K562 (cell line): ENCODE data around the gene CPA4. TPM values are rescaled to one million over a fixed set of nuclear protein-coding genes. Genes with fewer than 3 reads are reported as not detected.

Experiments used
- ATAC-seq: fragments of 200-7000 bp; cut with Tn5 transposase; 3 replicates; pipeline ENCODE4 v1.9.1; 2020; ENCODE audit warnings: moderate library complexity
- BruUV-seq: library from RNA; stranded (reverse); fragments of 400-500 nt; replicated peaks from 2 replicates; lab custom pipeline; 2021; lab: Mats Ljungman, UMichigan
- CTCF ChIA-PET: fragments of 300-600 bp; formaldehyde crosslinking; extraction: SDS; loops from one replicate; lab custom pipeline; 2021; ENCODE audit warnings: low intra/inter-chr PET ratio; lab: Yijun Ruan, JAX
- POLR2A ChIA-PET: fragments of 300-600, 350-650 bp; sonication (Branson Sonifier 250); formaldehyde crosslinking; extraction: SDS; loops from one replicate; lab custom pipeline; 2021; ENCODE audit warnings: antibody characterized with exemption, inconsistent platforms; lab: Yijun Ruan, JAX
- DNase-seq, 4 experiments: peaks; one replicate each; pipeline versions ENCODE4 v3.0.0 to v3.0.0-alpha.2; 2011 to 2018; ENCODE audit warnings: low spot score in 3 of 4, mixed read lengths in 3 of 4; ENCODE audit errors: extremely low read depth in 1 of 4
- FAIRE-seq: peaks from 2 replicates; lab custom pipeline; 2011; peaks lifted over from hg19 to GRCh38; lab: Jason Lieb, UNC
- H2AFZ ChIP-seq: 2 replicates; pipeline ENCODE4 v1.6.0; 2011; ENCODE audit warnings: low read depth, low read length, control low read depth, inconsistent platforms
- H3K27ac ChIP-seq: fragments of 200-600 bp; 3 replicates; pipeline ENCODE4 v1.8.0; 2011; ENCODE audit warnings: low read depth, mild to moderate bottlenecking, control low read depth, inconsistent platforms, low read length, moderate library complexity, mixed read lengths; ENCODE audit errors: extremely low read depth
- H3K27me3 ChIP-seq, 2 experiments: fragments of 300-600 bp in 1 of 2; 2 replicates in 1 of 2; 3 replicates in 1 of 2; pipeline versions ENCODE4 v1.6.0 to v1.8.0; 2011; ENCODE audit warnings: inconsistent platforms in 2 of 2, low read length in 2 of 2, mild to moderate bottlenecking in 1 of 2, mixed read lengths in 1 of 2, moderate library complexity in 1 of 2; ENCODE audit not compliant: control insufficient read depth in 2 of 2, insufficient read depth in 2 of 2
- H3K36me3 ChIP-seq: fragments of 300-600 bp; 3 replicates; pipeline ENCODE4 v1.8.0; 2011; ENCODE audit warnings: mild to moderate bottlenecking, low read length, inconsistent platforms; ENCODE audit not compliant: control insufficient read depth, insufficient read depth
- H3K4me1 ChIP-seq, 2 experiments: fragments of 200-600 bp in 1 of 2; replicated peaks in 1 of 2; 2 replicates in 1 of 2; 3 replicates in 1 of 2; pipeline versions ENCODE4 v1.5.1 to v1.8.0; 2011; ENCODE audit warnings: inconsistent platforms in 2 of 2, low read length in 2 of 2, mild to moderate bottlenecking in 1 of 2, mixed read lengths in 1 of 2, moderate library complexity in 1 of 2; ENCODE audit not compliant: control insufficient read depth in 2 of 2, insufficient read depth in 2 of 2
- H3K4me2 ChIP-seq: 2 replicates; pipeline ENCODE4 v1.6.1; 2011; ENCODE audit warnings: low read length, control low read depth, inconsistent platforms, mixed read lengths; ENCODE audit not compliant: insufficient read depth
- H3K4me3 ChIP-seq: fragments of 200-600 bp; sonication (generic), shearing (Covaris generic); 2 replicates; pipeline ENCODE4 v1.5.1; 2016; ENCODE audit warnings: control low read depth, inconsistent platforms
- H3K79me2 ChIP-seq: fragments of 200-600 bp; 3 replicates; pipeline ENCODE4 v1.8.0; 2011; ENCODE audit warnings: low read length, inconsistent platforms; ENCODE audit not compliant: control insufficient read depth, insufficient read depth
- H3K9ac ChIP-seq, 2 experiments: 2 replicates each; pipeline versions ENCODE4 v1.6.0 to v1.6.1; 2011; ENCODE audit warnings: low read depth in 2 of 2, low read length in 2 of 2, control low read depth in 1 of 2, inconsistent platforms in 1 of 2, mild to moderate bottlenecking in 1 of 2, mixed read lengths in 1 of 2; ENCODE audit not compliant: insufficient read depth in 1 of 2
- H3K9me1 ChIP-seq: one replicate; pipeline ENCODE4 v1.6.0; 2011; ENCODE audit warnings: inconsistent platforms, mild to moderate bottlenecking, low read length, moderate library complexity; ENCODE audit not compliant: control insufficient read depth, insufficient read depth
- H3K9me3 ChIP-seq: replicated peaks from 2 replicates; pipeline ENCODE4 v1.5.1; 2011; ENCODE audit warnings: low read depth, low read length, inconsistent platforms; ENCODE audit not compliant: control insufficient read depth, insufficient read depth
- H4K20me1 ChIP-seq: replicated peaks from 2 replicates; pipeline ENCODE4 v1.6.1; 2011; ENCODE audit warnings: low read length, inconsistent platforms, mixed read lengths; ENCODE audit not compliant: control insufficient read depth, insufficient read depth
- CHD4 ChIP-seq: fragments of 200-600 bp; sonication (generic); IDR thresholded peaks from 3 replicates; pipeline ENCODE4 v1.6.1; 2012; ENCODE audit warnings: low read depth, mild to moderate bottlenecking, mixed read lengths, low read length, inconsistent platforms; ENCODE audit not compliant: insufficient read depth, insufficient replicate concordance, poor library complexity, severe bottlenecking
- ETV1 ChIP-seq: fragments of 450-650 bp; conservative IDR thresholded peaks from 2 replicates; pipeline ENCODE4 v1.6.1; 2016; ENCODE audit warnings: missing genetic modification characterization, control low read depth, low read depth, missing compliant biosample characterization
- FOSL1 ChIP-seq: fragments of 200-800 bp; sonication (Bioruptor generic); conservative IDR thresholded peaks from 2 replicates; pipeline ENCODE4 v1.6.1; 2016; ENCODE audit warnings: missing genetic modification characterization, missing compliant biosample characterization
- ID3 ChIP-seq, 2 experiments: fragments of 250-450 bp in 1 of 2; fragments of 450-650 bp in 1 of 2; sonication (Bioruptor Pico) in 1 of 2; IDR thresholded peaks; 2 replicates each; pipeline versions ENCODE4 v1.6.1 to v1.8.0; 2016 to 2021; ENCODE audit warnings: mild to moderate bottlenecking in 2 of 2, moderate library complexity in 2 of 2, missing compliant biosample characterization in 1 of 2, missing genetic modification characterization in 1 of 2
- KHSRP ChIP-seq: fragments of 450-650 bp; IDR thresholded peaks from 2 replicates; pipeline ENCODE4 v1.6.1; 2017
- MCM3 ChIP-seq: fragments of 450-650 bp; IDR thresholded peaks from 2 replicates; pipeline ENCODE4 v1.6.1; 2016
- MEIS2 ChIP-seq: fragments of 450-650 bp; IDR thresholded peaks from 2 replicates; pipeline ENCODE4 v1.6.1; 2014; ENCODE audit warnings: mild to moderate bottlenecking; ENCODE audit not compliant: partially characterized antibody
- RAD21 ChIP-seq, 2 experiments: fragments of 250-450 bp in 1 of 2; fragments of 450-650 bp in 1 of 2; sonication (Bioruptor Pico) in 1 of 2; formaldehyde crosslinking in 1 of 2; IDR thresholded peaks in 1 of 2; conservative IDR thresholded peaks in 1 of 2; 2 replicates each; pipeline versions ENCODE4 v1.4.0 to v1.8.0; 2020 to 2022; ENCODE audit warnings: mild to moderate bottlenecking in 2 of 2, moderate library complexity in 1 of 2
- SMAD2 ChIP-seq: fragments of 150-350 bp; IDR thresholded peaks from 2 replicates; pipeline ENCODE4 v1.6.1; 2014; ENCODE audit warnings: low read depth, mild to moderate bottlenecking, low read length
- SMAD3 ChIP-seq: fragments of 450-650 bp; formaldehyde crosslinking; conservative IDR thresholded peaks from 2 replicates; pipeline ENCODE4 v1.4.0; 2020; ENCODE audit warnings: mild to moderate bottlenecking
- TEAD1 ChIP-seq, 2 experiments: fragments of 450-650 bp in 1 of 2; sonication (generic) in 1 of 2; formaldehyde crosslinking; IDR thresholded peaks; 2 replicates each; pipeline versions ENCODE4 v1.4.0 to v1.8.0; 2020 to 2022; ENCODE audit warnings: mild to moderate bottlenecking in 2 of 2, missing genetic modification reagents in 1 of 2
- ZNF133 ChIP-seq: fragments of 250-450 bp; sonication (Bioruptor Pico); IDR thresholded peaks from 2 replicates; pipeline ENCODE4 v1.4.0; 2020; ENCODE audit warnings: mild to moderate bottlenecking
- ZNF143 ChIP-seq: sonication (generic); formaldehyde crosslinking; IDR thresholded peaks from 2 replicates; pipeline ENCODE4 v1.9.0; 2022; ENCODE audit warnings: mild to moderate bottlenecking, missing genetic modification reagents
- ZNF830 ChIP-seq: fragments of 250-450 bp; sonication (Bioruptor Pico); IDR thresholded peaks from 2 replicates; pipeline ENCODE4 v1.5.0; 2021; ENCODE audit warnings: mild to moderate bottlenecking
- WGBS: fragments of 100-300 bp; shearing (Covaris generic); methylation state at CpG from one replicate; pipeline ENCODE4 v1.1.6; 2016; ENCODE audit warnings: low coverage, mixed read lengths; ENCODE audit not compliant: insufficient coverage; ENCODE audit errors: missing lambda C conversion rate; 5-methylcytosine and 5-hydroxymethylcytosine counted together
- in situ Hi-C: fragments of 300-500 bp; cut with MboI; formaldehyde crosslinking; loops from 4 replicates; pipeline ENCODE4 v1.15.0; 2018; ENCODE audit warnings: inconsistent platforms, mixed read lengths
- intact Hi-C: fragments of 100-400 bp; cut with micrococcal nuclease; formaldehyde crosslinking; loops from 2 replicates; pipeline ENCODE4 v1.14.2; 2022
- polyA plus RNA-seq, 8 experiments: library from polyadenylated mRNA; depleted of rRNA in 4 of 8; stranded (reverse) in 5 of 8; unstranded in 3 of 8; fragments of >200 nt; fragmentation: Nextera tagmentation in 2 of 8; fragmentation: Illumina TruSeq in 1 of 8; extraction: Ambion mirVana in 2 of 8; extraction: Trizol in 1 of 8; gene quantifications; 2 replicates each; pipeline versions ENCODE4 v1.2.1 to v1.2.3, GENCODE V29; 2011 to 2014; ENCODE audit warnings: inconsistent platforms in 1 of 8, missing spikeins in 1 of 8
- total RNA-seq, 7 experiments: library from RNA; depleted of rRNA in 6 of 7; stranded (reverse); fragments of >200 nt in 6 of 7; fragmentation: Illumina TruSeq in 2 of 7; extraction: Trizol in 2 of 7; gene quantifications; 2 replicates each; pipeline versions ENCODE4 v1.2.1 to v1.2.3, GENCODE V29; 2011 to 2021; ENCODE audit warnings: low replicate concordance in 1 of 7
- TF ChIP-seq, protein P1 (sequence below): sonication (generic); formaldehyde crosslinking; IDR thresholded peaks from 2 replicates; pipeline ENCODE4 v1.8.1; 2022; ENCODE audit warnings: missing genetic modification reagents
- TF ChIP-seq, protein P2 (sequence below), 3 experiments: IDR thresholded peaks in 2 of 3; conservative IDR thresholded peaks in 1 of 3; 2 replicates each; pipeline ENCODE4 v1.5.1; 2011 to 2012; ENCODE audit warnings: low read length in 3 of 3, mild to moderate bottlenecking in 3 of 3, control low read depth in 2 of 3, improper control_type of control experiment in 1 of 3, inconsistent platforms in 1 of 3, low read depth in 1 of 3, mixed read lengths in 1 of 3, moderate library complexity in 1 of 3; ENCODE audit not compliant: insufficient read depth in 2 of 3

Gene CPA4
- total and polyA plus RNA-seq, 9 of the 15 experiments (the other 6 are each of a cell fraction or from before 2014, with no cell fraction given) = not detected

GRCh38 chr7:130352194-130353074 lies 59.5 kb downstream of the CPA4 start (continued):
- TF ChIP-seq MEIS2 (no peak), ZNF143 (CRISPR knock-in tag) (no peak)

DNA sequence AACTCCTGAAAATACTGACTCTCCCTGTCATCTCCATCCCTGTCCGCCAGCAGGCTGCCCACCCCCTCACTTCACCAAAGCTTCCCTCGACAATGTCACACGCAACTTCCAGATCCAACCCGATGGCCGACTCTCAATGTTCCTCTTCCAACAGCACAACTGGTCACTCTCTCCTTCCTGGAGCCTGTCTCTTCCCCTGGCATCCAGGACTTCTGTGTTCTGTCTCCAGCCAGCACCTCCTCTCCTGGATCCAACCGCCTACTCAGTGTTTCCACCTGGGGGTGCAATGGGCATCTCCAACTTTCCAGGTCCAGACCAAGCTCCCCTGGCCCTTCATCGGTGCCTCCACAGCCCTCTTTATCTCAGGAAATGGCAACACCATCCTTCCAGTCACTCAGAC lies 60.2 kb downstream of the CPA4 start:
- CTCF ChIA-PET = no interaction called here
- ATAC-seq (no peak; the same call in 2 of the 3 replicates), FAIRE-seq (no peak), DNase-seq (no peak)
- H3K9me3 ChIP-seq = no peaks in the 10 kb centered on the region
- H3K36me3 ChIP-seq = no peaks in the 10 kb centered on the region
- no peak overlapping the region for H2AFZ ChIP-seq
- 2% methylated on average over 7 of the region's 7 CpGs for WGBS
- no peaks in the 10 kb centered on the region; a peak in 1 of 5 replicates for H3K4me1 ChIP-seq
- H3K79me2 ChIP-seq = no peaks in the 10 kb centered on the region
- no peaks in the 10 kb centered on the region for H3K9me1 ChIP-seq
- intact Hi-C loops (no loop called here), in situ Hi-C loops (no loop called here)
- H3K4me2 ChIP-seq = no peak overlapping the region
- no TSS peak for BruUV-seq
- no peaks in the 10 kb centered on the region for H4K20me1 ChIP-seq
- no peak overlapping the region for H3K27ac ChIP-seq
- POLR2A ChIA-PET = interaction anchor here (1.0 to 1.1 kb wide), 3 partner anchors 8 to 25 kb away, joined by 3 to 5 read pairs (median 3); partner anchors contain the start of gene CPA5
- H3K4me3 ChIP-seq = no peak overlapping the region
- H3K9ac ChIP-seq = no peak overlapping the region
- peaks cover 32 to 66% of the 10 kb centered on the region in 2 experiments for H3K27me3 ChIP-seq
- TF ChIP-seq ID3 (CRISPR knock-in tag; IDR thresholded peaks at IDR 0.05) (no peak), ID3 (tag; IDR thresholded peaks at IDR 0.05) (no peak), SMAD3 (CRISPR knock-in tag) (no peak), FOSL1 (no peak), RAD21 (CRISPR knock-in tag; conservative IDR thresholded peaks at IDR 0.05 in 1 of 2, IDR thresholded peaks at IDR 0.05 in 1 of 2) (peak in 1 of 2 experiments; percentile 21; a peak in 2 of 4 replicates), TEAD1 (CRISPR knock-in tag; IDR thresholded peaks at IDR 0.05) (no peak), ZNF830 (CRISPR knock-in tag) (no peak), SMAD2 (no peak), ETV1 (no peak), CHD4 (no peak), ZNF133 (no peak), KHSRP (no peak), MCM3 (0 out of 2 replicates have a peak, but pooled peaks have one; percentile 25)
- TF ChIP-seq, protein P1, sequence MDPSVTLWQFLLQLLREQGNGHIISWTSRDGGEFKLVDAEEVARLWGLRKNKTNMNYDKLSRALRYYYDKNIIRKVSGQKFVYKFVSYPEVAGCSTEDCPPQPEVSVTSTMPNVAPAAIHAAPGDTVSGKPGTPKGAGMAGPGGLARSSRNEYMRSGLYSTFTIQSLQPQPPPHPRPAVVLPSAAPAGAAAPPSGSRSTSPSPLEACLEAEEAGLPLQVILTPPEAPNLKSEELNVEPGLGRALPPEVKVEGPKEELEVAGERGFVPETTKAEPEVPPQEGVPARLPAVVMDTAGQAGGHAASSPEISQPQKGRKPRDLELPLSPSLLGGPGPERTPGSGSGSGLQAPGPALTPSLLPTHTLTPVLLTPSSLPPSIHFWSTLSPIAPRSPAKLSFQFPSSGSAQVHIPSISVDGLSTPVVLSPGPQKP = no peak
- TF ChIP-seq, protein P2, sequence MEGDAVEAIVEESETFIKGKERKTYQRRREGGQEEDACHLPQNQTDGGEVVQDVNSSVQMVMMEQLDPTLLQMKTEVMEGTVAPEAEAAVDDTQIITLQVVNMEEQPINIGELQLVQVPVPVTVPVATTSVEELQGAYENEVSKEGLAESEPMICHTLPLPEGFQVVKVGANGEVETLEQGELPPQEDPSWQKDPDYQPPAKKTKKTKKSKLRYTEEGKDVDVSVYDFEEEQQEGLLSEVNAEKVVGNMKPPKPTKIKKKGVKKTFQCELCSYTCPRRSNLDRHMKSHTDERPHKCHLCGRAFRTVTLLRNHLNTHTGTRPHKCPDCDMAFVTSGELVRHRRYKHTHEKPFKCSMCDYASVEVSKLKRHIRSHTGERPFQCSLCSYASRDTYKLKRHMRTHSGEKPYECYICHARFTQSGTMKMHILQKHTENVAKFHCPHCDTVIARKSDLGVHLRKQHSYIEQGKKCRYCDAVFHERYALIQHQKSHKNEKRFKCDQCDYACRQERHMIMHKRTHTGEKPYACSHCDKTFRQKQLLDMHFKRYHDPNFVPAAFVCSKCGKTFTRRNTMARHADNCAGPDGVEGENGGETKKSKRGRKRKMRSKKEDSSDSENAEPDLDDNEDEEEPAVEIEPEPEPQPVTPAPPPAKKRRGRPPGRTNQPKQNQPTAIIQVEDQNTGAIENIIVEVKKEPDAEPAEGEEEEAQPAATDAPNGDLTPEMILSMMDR (IDR thresholded peaks at IDR 0.05 in 2 of 3, conservative IDR thresholded peaks at IDR 0.05 in 1 of 3; ENCODE audit: insufficient read depth in 2 of 3, low read depth in 1 of 3, low read length in 3 of 3) = 0 out of 6 replicates have a peak, but pooled peaks of 1 of the 3 experiments have one; percentile 4
